ENCODE data around the gene ZFAND4. TPM values are rescaled to one million over a fixed set of nuclear protein-coding genes. Genes with fewer than 3 reads are reported as not detected.
"Not testable (repeated sequence)": the region's sequence is repeated elsewhere in the genome, so short reads cannot be mapped to it uniquely, and the experiment has no call there.

The ZFAND4 gene
- total RNA-seq, 1 donor from 2014 or later, result 18.7 TPM

DNA sequence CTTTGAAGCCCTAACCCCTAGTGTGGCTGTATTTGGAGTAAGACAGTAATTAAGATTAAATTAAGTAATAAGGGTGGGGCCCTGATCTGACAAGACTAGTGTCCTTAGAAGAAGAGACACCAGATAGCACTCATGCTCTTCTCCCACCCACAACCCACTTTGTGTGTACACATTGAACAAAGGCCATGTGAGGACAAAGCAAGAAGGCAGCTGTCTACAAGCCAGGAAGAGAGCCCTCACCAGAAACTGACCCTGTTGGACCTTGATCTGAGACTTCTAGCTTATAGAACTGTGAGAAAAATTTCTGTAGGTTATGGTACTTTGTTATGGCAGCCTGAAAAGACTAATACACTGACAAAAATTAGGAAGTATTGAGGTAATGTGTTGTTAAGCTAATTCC lies 59.8 kb downstream of the ZFAND4 start:
- no peak for DNase-seq
- no peaks in the 10 kb centered on the region for H3K9me3 ChIP-seq
- no peak overlapping the region for H3K4me3 ChIP-seq
- no peak for ATAC-seq
- H3K4me1 ChIP-seq, result no peaks in the 10 kb centered on the region
- H3K27ac ChIP-seq, result no peak overlapping the region
- no peaks in the 10 kb centered on the region for H3K27me3 ChIP-seq
- intact Hi-C loops (cut with DNase I), result no loop called here
- peaks cover 9% of the 10 kb centered on the region for H3K36me3 ChIP-seq
- TF ChIP-seq CTCF (IDR thresholded peaks at IDR 0.05), result no peak

- intact Hi-C loops (cut with DNase I), result no loop called here
- Histone ChIP-seq H3K36me3 (peaks cover 9% of the 10 kb centered on the region), H3K27ac (no peak overlapping the region), H3K4me1 (no peaks in the 10 kb centered on the region), H3K27me3 (no peaks in the 10 kb centered on the region), H3K9me3 (no peaks in the 10 kb centered on the region), H3K4me3 (no peak overlapping the region)
- ATAC-seq (no peak), DNase-seq (no peak)
- no peak for TF ChIP-seq CTCF (IDR thresholded peaks at IDR 0.05)
These were observed 64.5 kb downstream of the ZFAND4 start for GRCh38 chr10:45608052-45608451.

DNA sequence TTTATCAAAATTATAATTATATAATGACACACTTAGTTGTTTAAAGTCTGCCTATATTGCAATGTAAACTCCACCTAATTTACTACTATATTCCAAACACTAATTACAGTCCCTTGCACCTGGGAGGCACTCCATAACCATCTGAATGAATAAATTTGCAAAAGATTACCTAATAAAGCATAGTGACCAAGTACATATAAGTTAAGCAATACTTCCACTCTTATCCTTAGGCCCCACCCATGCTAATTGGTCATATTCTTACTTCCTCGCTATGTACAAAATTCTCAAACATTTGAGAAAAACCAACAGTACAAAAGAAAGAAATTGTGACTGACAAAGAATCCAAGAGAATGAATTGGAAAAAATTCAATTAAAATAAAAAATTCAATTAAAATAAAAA lies 65.3 kb downstream of the ZFAND4 start:
- Histone ChIP-seq H3K9me3 (no peaks in the 10 kb centered on the region), H3K4me1 (no peaks in the 10 kb centered on the region), H3K27me3 (no peaks in the 10 kb centered on the region), H3K27ac (no peak overlapping the region), H3K36me3 (peaks cover 9% of the 10 kb centered on the region), H3K4me3 (no peak overlapping the region)
- TF ChIP-seq CTCF (IDR thresholded peaks at IDR 0.05), result no peak
- intact Hi-C loops (cut with DNase I), result no loop called here
- peak; percentile 41 for ATAC-seq
- DNase-seq, result no peak

GRCh38 chr10:45602836-45603235 lies 69.7 kb downstream of the ZFAND4 start:
- no peaks in the 10 kb centered on the region for H3K27me3 ChIP-seq
- no peaks in the 10 kb centered on the region for H3K36me3 ChIP-seq
- no peaks in the 10 kb centered on the region for H3K9me3 ChIP-seq
- no peak overlapping the region for H3K27ac ChIP-seq
- no peak for DNase-seq
- intact Hi-C loops (cut with DNase I), result no loop called here
- no peak overlapping the region for H3K4me3 ChIP-seq
- no peak for TF ChIP-seq CTCF (IDR thresholded peaks at IDR 0.05)
- no peak for ATAC-seq
- no peaks in the 10 kb centered on the region for H3K4me1 ChIP-seq

DNA sequence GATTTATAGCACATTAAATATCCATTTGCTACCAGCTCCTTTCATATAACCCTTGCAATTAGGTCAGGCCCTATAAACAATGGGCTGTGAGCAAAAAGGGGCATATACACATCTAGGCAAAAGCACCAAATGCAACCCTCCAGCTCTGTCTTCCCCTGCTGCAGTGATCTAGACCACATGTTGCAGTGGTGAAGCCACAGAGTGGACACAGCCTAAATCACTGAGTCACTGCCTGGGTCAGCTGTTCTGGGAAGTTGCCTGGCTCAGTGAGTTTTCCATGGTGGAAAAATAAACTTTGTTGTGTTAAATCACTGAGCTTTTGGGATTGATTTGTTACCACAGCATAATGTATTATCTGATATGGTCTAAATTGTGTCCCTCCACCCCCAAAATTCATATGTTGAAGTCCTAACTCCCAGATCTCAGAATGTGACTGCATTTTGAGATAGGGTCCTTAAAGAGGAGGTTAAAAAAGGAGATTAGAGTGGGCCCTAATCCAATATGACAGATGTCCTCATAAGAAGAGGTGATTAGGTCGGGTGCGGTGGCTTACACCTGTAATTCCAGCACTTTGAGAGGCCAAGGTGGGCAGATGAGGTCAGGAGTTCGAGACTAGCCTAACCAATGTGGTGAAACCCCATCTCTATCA lies 70.4 kb downstream of the ZFAND4 start:
- no peak for TF ChIP-seq CTCF (IDR thresholded peaks at IDR 0.05)
- intact Hi-C loops (cut with DNase I), result no loop called here
- Histone ChIP-seq H3K4me1 (no peaks in the 10 kb centered on the region), H3K27me3 (no peaks in the 10 kb centered on the region), H3K36me3 (no peaks in the 10 kb centered on the region), H3K9me3 (no peaks in the 10 kb centered on the region), H3K4me3 (no peak overlapping the region), H3K27ac (no peak overlapping the region)
- DNase-seq, result no peak
- peak; percentile 39 for ATAC-seq

DNA sequence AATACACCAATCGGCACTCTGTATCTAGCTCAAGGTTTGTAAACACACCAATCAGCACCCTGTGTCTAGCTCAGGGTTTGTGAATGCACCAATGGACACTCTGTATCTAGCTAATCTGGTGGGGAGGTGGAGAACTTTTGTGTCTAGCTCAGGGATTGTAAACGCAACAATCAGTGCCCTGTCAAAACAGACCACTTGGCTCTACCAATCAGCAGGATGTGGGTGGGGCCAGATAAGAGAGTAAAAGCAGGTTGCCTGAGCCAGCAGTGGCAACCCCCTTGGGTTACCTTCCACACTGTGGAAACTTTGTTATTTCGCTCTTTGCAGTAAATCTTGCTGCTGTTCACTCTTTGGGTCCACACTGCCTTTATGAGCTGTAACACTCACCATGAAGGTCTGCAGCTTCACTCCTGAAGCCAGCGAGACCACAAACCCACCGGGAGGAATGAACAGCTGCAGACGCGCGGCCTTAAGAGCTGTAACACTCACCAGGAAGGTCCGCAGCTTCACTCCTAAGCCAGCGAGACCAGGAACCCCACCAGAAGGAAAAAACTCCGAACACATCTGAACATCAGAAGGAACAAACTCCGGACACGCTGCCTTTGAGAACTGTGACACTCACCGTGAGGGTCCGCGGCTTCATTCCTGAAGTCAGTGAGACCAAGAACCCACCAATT lies 71.2 kb downstream of the ZFAND4 start:
- H3K9me3 ChIP-seq; H3K27me3 ChIP-seq; DNase-seq; H3K4me3 ChIP-seq; intact Hi-C loops (cut with DNase I); H3K4me1 ChIP-seq; H3K27ac ChIP-seq; ATAC-seq; H3K36me3 ChIP-seq: not testable (repeated sequence)

DNA sequence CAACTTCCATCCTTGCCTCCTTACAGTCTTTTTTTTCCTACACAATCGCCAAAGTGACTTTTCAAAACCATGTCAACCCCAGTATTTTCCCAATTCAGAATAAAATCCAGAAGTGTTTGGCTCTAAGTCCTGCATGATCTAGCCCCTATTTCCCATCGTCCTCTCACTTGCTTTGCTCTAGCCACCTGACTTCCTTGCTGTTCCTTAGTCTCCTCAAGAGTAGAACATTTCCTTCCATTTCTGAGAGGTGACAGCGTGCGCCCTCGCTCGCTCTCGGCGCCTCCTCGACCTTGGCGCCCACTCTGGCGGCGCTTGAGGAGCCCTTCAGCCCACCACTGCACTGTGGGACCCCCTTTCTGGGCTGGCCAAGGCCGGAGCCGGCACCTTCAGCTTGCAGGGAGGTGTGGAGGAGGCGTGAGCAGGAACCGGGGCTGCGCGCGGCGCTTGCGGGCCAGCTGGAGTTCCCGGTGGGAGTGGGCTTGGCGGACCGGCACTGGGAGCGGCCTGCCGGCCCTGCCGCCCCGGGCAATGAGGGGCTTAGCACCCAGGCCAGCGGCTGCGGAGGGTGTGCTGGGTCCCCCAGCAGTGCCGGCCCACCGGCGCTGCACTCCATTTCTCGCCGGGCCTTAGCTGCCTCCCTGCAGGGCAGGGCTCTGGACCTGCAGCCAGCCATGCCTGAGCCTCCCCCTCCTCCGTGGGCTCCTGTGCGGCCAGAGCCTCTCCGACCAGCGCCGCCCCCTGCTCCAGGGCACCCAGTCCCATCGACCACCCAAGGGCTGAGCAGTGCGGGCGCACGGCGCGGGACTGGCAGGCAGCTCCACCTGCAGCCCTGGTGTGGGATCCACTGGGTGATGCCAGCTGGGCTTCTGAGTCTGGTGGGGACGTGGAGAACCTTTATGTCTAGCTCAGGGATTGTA lies 72.0 kb downstream of the ZFAND4 start:
- H3K9me3 ChIP-seq; DNase-seq; H3K4me1 ChIP-seq; H3K36me3 ChIP-seq; H3K27ac ChIP-seq; intact Hi-C loops (cut with DNase I); H3K27me3 ChIP-seq: not testable (repeated sequence)
- peak overlapping the region; percentile 25 for H3K4me3 ChIP-seq
- peak; percentile 29 for ATAC-seq
